Panc1 (cell line): ENCODE measurements around the gene DBH. TPM values are rescaled to one million over a fixed set of nuclear protein-coding genes. Genes with fewer than 3 reads are reported as not detected.

Experiments
- ATAC-seq: fragments of 200-7000 bp; cut with Tn5 transposase; 2 replicates; pipeline ENCODE4 v1.9.1; 2020; ENCODE audit warnings: mild to moderate bottlenecking, moderate library complexity
- BruUV-seq: library from RNA; stranded (reverse); fragments of 400-500 nt; replicated peaks from 2 replicates; lab custom pipeline; 2021; lab: Mats Ljungman, UMichigan
- CTCF ChIA-PET: fragments of 300-600 bp; sonication (Branson Sonifier 250); formaldehyde crosslinking; loops from one replicate; lab custom pipeline; 2022; ENCODE audit warnings: antibody characterized with exemption; lab: Charles Lee
- POLR2A ChIA-PET: fragments of 300-600 bp; sonication (Branson Sonifier 250); formaldehyde crosslinking; loops from one replicate; lab custom pipeline; 2022; ENCODE audit warnings: antibody characterized with exemption; lab: Charles Lee
- DNase-seq: peaks from one replicate; pipeline ENCODE4 v3.0.0-alpha.2; 2010; ENCODE audit warnings: low read depth, low spot score
- H3K27ac ChIP-seq: 2 replicates; pipeline ENCODE4 v1.5.1; 2011; ENCODE audit warnings: mild to moderate bottlenecking, low read length, inconsistent platforms
- H3K27me3 ChIP-seq: fragments of 200-500 bp; sonication (Bioruptor generic); 2 replicates; pipeline ENCODE4 v1.6.0; 2014; ENCODE audit warnings: low read length, inconsistent platforms; ENCODE audit not compliant: control insufficient read depth, insufficient read depth
- H3K36me3 ChIP-seq: fragments of 200-500 bp; sonication (Bioruptor generic); 2 replicates; pipeline ENCODE4 v1.5.1; 2014; ENCODE audit warnings: inconsistent platforms, mild to moderate bottlenecking, low read length, moderate library complexity; ENCODE audit not compliant: control insufficient read depth, insufficient read depth
- H3K4me1 ChIP-seq: 2 replicates; pipeline ENCODE4 v1.5.1; 2011; ENCODE audit warnings: inconsistent platforms, mild to moderate bottlenecking, low read length, moderate library complexity; ENCODE audit not compliant: control insufficient read depth, insufficient read depth
- H3K4me3 ChIP-seq, 2 experiments: 2 replicates each; pipeline ENCODE4 v1.5.1; 2011 to 2012; ENCODE audit warnings: low read depth in 2 of 2, low read length in 2 of 2, mild to moderate bottlenecking in 2 of 2, inconsistent platforms in 1 of 2, moderate library complexity in 1 of 2
- H3K9me3 ChIP-seq: fragments of 200-500 bp; sonication (Bioruptor generic); 2 replicates; pipeline ENCODE4 v1.5.1; 2014; ENCODE audit warnings: low read depth, mild to moderate bottlenecking, inconsistent platforms, low read length, moderate library complexity; ENCODE audit not compliant: control insufficient read depth, insufficient read depth
- POLR2AphosphoS5 ChIP-seq: IDR thresholded peaks from 2 replicates; pipeline ENCODE4 v1.6.1; 2012; ENCODE audit warnings: mild to moderate bottlenecking, low read depth, low read length, moderate library complexity
- REST ChIP-seq, 2 experiments: IDR thresholded peaks; 2 replicates each; pipeline ENCODE4 v1.6.1; 2011 to 2012; ENCODE audit warnings: low read depth in 2 of 2, control low read depth in 1 of 2, low read length in 1 of 2, mild to moderate bottlenecking in 1 of 2, moderate library complexity in 1 of 2; ENCODE audit not compliant: insufficient read depth in 1 of 2
- SIN3A ChIP-seq: IDR thresholded peaks from 2 replicates; pipeline ENCODE4 v1.6.1; 2012; ENCODE audit warnings: low read depth, mild to moderate bottlenecking, low read length, moderate library complexity, borderline replicate concordance; ENCODE audit not compliant: insufficient read depth
- TCF7L2 ChIP-seq: IDR thresholded peaks from 2 replicates; pipeline ENCODE4 v1.6.1; 2011; ENCODE audit warnings: mild to moderate bottlenecking, low read depth, low read length, inconsistent platforms
- in situ Hi-C: cut with HindIII; loops from 2 replicates; pipeline ENCODE4 v1.10.0; 2016; ENCODE audit warnings: low sequenced_read_pairs, low pct_unique_long_range_greater_than_20kb
- intact Hi-C: fragments of 100-400 bp; cut with micrococcal nuclease; formaldehyde crosslinking; loops from one replicate; pipeline ENCODE4 v1.10.0; 2022; ENCODE audit not compliant: unreplicated experiment
- total RNA-seq: library from RNA; stranded (reverse); gene quantifications from one replicate; pipeline ENCODE4 v1.2.1, GENCODE V29; 2021; ENCODE audit not compliant: unreplicated experiment
- TF ChIP-seq, protein P1 (sequence below): fragments of 450-650 bp; IDR thresholded peaks from 2 replicates; pipeline ENCODE4 v1.5.1; 2017; ENCODE audit warnings: mild to moderate bottlenecking

The DBH gene
- total RNA-seq, 1 experiment from 2014 or later = not detected

- in situ Hi-C loops = no loop called here
- no TSS peak for BruUV-seq
- CTCF ChIA-PET = no interaction called here
Measured at GRCh38 chr9:133677126-133678010, 41.2 kb downstream of the DBH start.

GRCh38 chr9:133679056-133679455 is 42.9 kb downstream of the DBH start:
- in situ Hi-C loops (no loop called here), intact Hi-C loops (no loop called here)
- H3K9me3 ChIP-seq = no peaks in the 10 kb centered on the region
- H3K27ac ChIP-seq = no peak overlapping the region
- H3K4me3 ChIP-seq = no peak overlapping the region
- ChIA-PET POLR2A (no interaction called here), CTCF (no interaction called here)
- ATAC-seq (no peak), DNase-seq (no peak)
- no TSS peak for BruUV-seq
- TF ChIP-seq POLR2AphosphoS5 = no peak
- TF ChIP-seq TCF7L2 = no peak
- TF ChIP-seq, protein P1, sequence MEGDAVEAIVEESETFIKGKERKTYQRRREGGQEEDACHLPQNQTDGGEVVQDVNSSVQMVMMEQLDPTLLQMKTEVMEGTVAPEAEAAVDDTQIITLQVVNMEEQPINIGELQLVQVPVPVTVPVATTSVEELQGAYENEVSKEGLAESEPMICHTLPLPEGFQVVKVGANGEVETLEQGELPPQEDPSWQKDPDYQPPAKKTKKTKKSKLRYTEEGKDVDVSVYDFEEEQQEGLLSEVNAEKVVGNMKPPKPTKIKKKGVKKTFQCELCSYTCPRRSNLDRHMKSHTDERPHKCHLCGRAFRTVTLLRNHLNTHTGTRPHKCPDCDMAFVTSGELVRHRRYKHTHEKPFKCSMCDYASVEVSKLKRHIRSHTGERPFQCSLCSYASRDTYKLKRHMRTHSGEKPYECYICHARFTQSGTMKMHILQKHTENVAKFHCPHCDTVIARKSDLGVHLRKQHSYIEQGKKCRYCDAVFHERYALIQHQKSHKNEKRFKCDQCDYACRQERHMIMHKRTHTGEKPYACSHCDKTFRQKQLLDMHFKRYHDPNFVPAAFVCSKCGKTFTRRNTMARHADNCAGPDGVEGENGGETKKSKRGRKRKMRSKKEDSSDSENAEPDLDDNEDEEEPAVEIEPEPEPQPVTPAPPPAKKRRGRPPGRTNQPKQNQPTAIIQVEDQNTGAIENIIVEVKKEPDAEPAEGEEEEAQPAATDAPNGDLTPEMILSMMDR = no peak
- TF ChIP-seq SIN3A = no peak
- TF ChIP-seq REST (IDR thresholded peaks at IDR 0.05; ENCODE audit: insufficient read depth in 1 of 2, low read depth in 2 of 2, low read length in 1 of 2) = no peak
- no peaks in the 10 kb centered on the region for H3K36me3 ChIP-seq
- no peaks in the 10 kb centered on the region for H3K4me1 ChIP-seq
- H3K27me3 ChIP-seq = no peaks in the 10 kb centered on the region

More at GRCh38 chr9:133677126-133678010, 41.2 kb downstream of the DBH start:
- TF ChIP-seq REST (IDR thresholded peaks at IDR 0.05; ENCODE audit: insufficient read depth in 1 of 2, low read depth in 2 of 2, low read length in 1 of 2) (no peak), TCF7L2 (no peak), SIN3A (no peak), POLR2AphosphoS5 (no peak)
- TF ChIP-seq, protein P1 = no peak
- no peak overlapping the region for H3K4me3 ChIP-seq
- no peak overlapping the region for H3K27ac ChIP-seq
- no peaks in the 10 kb centered on the region for H3K36me3 ChIP-seq
- ATAC-seq (no peak), DNase-seq (no peak)
- POLR2A ChIA-PET = no interaction called here
- H3K27me3 ChIP-seq = no peaks in the 10 kb centered on the region
- no peaks in the 10 kb centered on the region for H3K9me3 ChIP-seq
- intact Hi-C loops = no loop called here
- no peaks in the 10 kb centered on the region for H3K4me1 ChIP-seq
